ENCODE results near the gene NOPCHAP1.

NOPCHAP1 gene

GRCh38 chr12:104958001-104958804 lies 27.9 kb upstream of the NOPCHAP1 start, which contains the start of gene SLC41A2:
SLC41A2 (minus strand) TSS chr12:104958290; CDS start chr12:104928527, 29,763 bp downstream.
- TF ChIP-seq CTCF (IDR thresholded peaks at IDR 0.05; ENCODE audit: insufficient read depth, low read depth, low read length, missing control alignments): no peak
- peak within 1 kb of the TSS; percentile 55 for H3K4me3 ChIP-seq (ENCODE audit: low read length)
- peak; percentile 76 for DNase-seq (ENCODE audit: low read depth)

GRCh38 chr12:104958805-104959334 lies 27.2 kb upstream of the NOPCHAP1 start:
- no peak for DNase-seq (ENCODE audit: low read depth)
- TF ChIP-seq CTCF (IDR thresholded peaks at IDR 0.05; ENCODE audit: insufficient read depth, low read depth, low read length, missing control alignments): peak; percentile 27
- peak overlapping the region; percentile 55 for H3K4me3 ChIP-seq (ENCODE audit: low read length)

GRCh38 chr12:104959335-104959841 lies 26.7 kb upstream of the NOPCHAP1 start:
- DNase-seq (ENCODE audit: low read depth): no peak
- TF ChIP-seq CTCF (IDR thresholded peaks at IDR 0.05; ENCODE audit: insufficient read depth, low read depth, low read length, missing control alignments): no peak
- no peak overlapping the region for H3K4me3 ChIP-seq (ENCODE audit: low read length)

- no peak overlapping the region for H3K4me3 ChIP-seq (ENCODE audit: low read length)
- no peak for TF ChIP-seq CTCF (IDR thresholded peaks at IDR 0.05; ENCODE audit: insufficient read depth, low read depth, low read length, missing control alignments)
- DNase-seq (ENCODE audit: low read depth): no peak
Observed at GRCh38 chr12:104960464-104960863, 25.7 kb upstream of the NOPCHAP1 start.

- H3K4me3 ChIP-seq (ENCODE audit: low read length): no peak overlapping the region
- TF ChIP-seq CTCF (IDR thresholded peaks at IDR 0.05; ENCODE audit: insufficient read depth, low read depth, low read length, missing control alignments): no peak
- DNase-seq (ENCODE audit: low read depth): no peak
Observed at GRCh38 chr12:104963757-104964156, 22.4 kb upstream of the NOPCHAP1 start.

GRCh38 chr12:104964167-104964855 lies 21.8 kb upstream of the NOPCHAP1 start:
- no peak for DNase-seq (ENCODE audit: low read depth)
- TF ChIP-seq CTCF (IDR thresholded peaks at IDR 0.05; ENCODE audit: insufficient read depth, low read depth, low read length, missing control alignments): no peak
- no peak overlapping the region for H3K4me3 ChIP-seq (ENCODE audit: low read length)
